Common myeloid progenitor, CD34-positive (primary cell): ENCODE results near the gene ZAR1.

Experiments
- CTCF ChIA-PET: fragments of 350-600 bp; sonication (Branson Sonifier 250); formaldehyde crosslinking; loops from one replicate; lab custom pipeline; 2021; ENCODE audit warnings: antibody characterized with exemption; lab: Charles Lee
- POLR2A ChIA-PET: fragments of 350-600 bp; sonication (Branson Sonifier 250); formaldehyde crosslinking; loops from one replicate; lab custom pipeline; 2021; ENCODE audit warnings: antibody characterized with exemption; lab: Charles Lee
- DNase-seq, 3 donors: peaks; one replicate each; pipeline versions ENCODE4 v3.0.0 to v3.0.0-alpha.2; 2013
- H3K27ac ChIP-seq, 2 experiments: 1 replicate in 1 of 2; 2 replicates in 1 of 2; pipeline ENCODE4 v1.7.0; 2013; ENCODE audit warnings: inconsistent platforms in 2 of 2, low read length in 2 of 2, mild to moderate bottlenecking in 2 of 2, low read depth in 1 of 2, moderate library complexity in 1 of 2; ENCODE audit not compliant: severe bottlenecking in 2 of 2, insufficient read depth in 1 of 2, poor library complexity in 1 of 2
- H3K27me3 ChIP-seq, 5 experiments: replicated peaks in 2 of 5; 1 replicate in 3 of 5; 2 replicates in 2 of 5; pipeline versions ENCODE4 v1.6.1 to v1.7.0; 2013; ENCODE audit warnings: low read length in 4 of 5, mild to moderate bottlenecking in 2 of 5, moderate library complexity in 2 of 5, inconsistent platforms in 1 of 5; ENCODE audit not compliant: insufficient read depth in 5 of 5, control insufficient read depth in 4 of 5
- H3K36me3 ChIP-seq, 4 experiments: 1 replicate in 2 of 4; 2 replicates in 2 of 4; pipeline versions ENCODE4 v1.6.1 to v1.7.0; 2013; ENCODE audit warnings: low read length in 3 of 4, control low read depth in 1 of 4, mild to moderate bottlenecking in 1 of 4; ENCODE audit not compliant: control insufficient read depth in 4 of 4, insufficient read depth in 4 of 4
- H3K4me1 ChIP-seq, 4 experiments: 1 replicate in 3 of 4; 2 replicates in 1 of 4; pipeline versions ENCODE4 v1.6.1 to v1.7.1; 2013; ENCODE audit warnings: low read length in 3 of 4, mild to moderate bottlenecking in 3 of 4, control low read depth in 1 of 4, inconsistent platforms in 1 of 4, moderate library complexity in 1 of 4; ENCODE audit not compliant: control insufficient read depth in 4 of 4, insufficient read depth in 4 of 4; ENCODE audit errors: control extremely low read depth in 1 of 4
- H3K4me3 ChIP-seq, 7 experiments: 1 replicate in 4 of 7; 2 replicates in 3 of 7; pipeline versions ENCODE4 v1.5.1 to v1.7.0; 2013; ENCODE audit warnings: mild to moderate bottlenecking in 7 of 7, low read length in 6 of 7, moderate library complexity in 6 of 7, inconsistent platforms in 2 of 7, low read depth in 2 of 7, control low read depth in 1 of 7; ENCODE audit not compliant: insufficient read depth in 4 of 7, control insufficient read depth in 1 of 7; ENCODE audit errors: extremely low read depth in 1 of 7
- H3K9me3 ChIP-seq, 5 experiments: 1 replicate in 4 of 5; 2 replicates in 1 of 5; pipeline versions ENCODE4 v1.6.1 to v1.7.1; 2013; ENCODE audit warnings: low read length in 4 of 5, mild to moderate bottlenecking in 2 of 5, inconsistent platforms in 1 of 5, low read depth in 1 of 5, moderate library complexity in 1 of 5; ENCODE audit not compliant: control insufficient read depth in 4 of 5, insufficient read depth in 2 of 5; ENCODE audit errors: control extremely low read depth in 1 of 5
- WGBS: methylation state at CpG from one replicate; pipeline ENCODE4 v1.1.5; 2013; ENCODE audit not compliant: insufficient coverage; 5-methylcytosine and 5-hydroxymethylcytosine counted together

The ZAR1 gene

DNA sequence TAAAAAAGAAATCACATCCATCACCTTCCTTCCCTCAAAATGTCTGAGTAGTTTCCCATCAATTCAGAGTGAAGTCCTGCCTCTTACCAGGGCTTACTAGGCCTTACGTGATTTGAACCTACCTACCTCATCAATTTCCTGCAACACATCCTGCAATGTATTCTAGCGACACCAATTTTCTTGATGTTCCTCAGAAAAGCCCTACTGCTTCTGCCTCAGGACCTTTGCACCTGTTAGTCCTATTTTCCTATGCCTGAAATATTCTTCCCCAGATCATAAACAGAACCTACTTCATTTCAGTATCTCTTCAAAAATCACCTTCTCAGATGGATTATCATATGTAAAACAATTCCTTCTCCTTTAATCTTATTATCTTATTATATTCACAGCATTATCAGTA, 52.8 kb downstream of the ZAR1 start:
- H3K36me3 ChIP-seq = peaks cover 27 to 61% (median 49%) of the 10 kb centered on the region in 4 experiments
- CTCF ChIA-PET = interaction anchor here (0.7 to 1.5 kb wide), 3 partner anchors 11 to 33 kb away, joined by 3 to 4 read pairs (median 4); no protein-coding TSS in a partner anchor
- H3K4me1 ChIP-seq = peaks cover 0 to 7% (median 3%) of the 10 kb centered on the region in 4 experiments

DNA sequence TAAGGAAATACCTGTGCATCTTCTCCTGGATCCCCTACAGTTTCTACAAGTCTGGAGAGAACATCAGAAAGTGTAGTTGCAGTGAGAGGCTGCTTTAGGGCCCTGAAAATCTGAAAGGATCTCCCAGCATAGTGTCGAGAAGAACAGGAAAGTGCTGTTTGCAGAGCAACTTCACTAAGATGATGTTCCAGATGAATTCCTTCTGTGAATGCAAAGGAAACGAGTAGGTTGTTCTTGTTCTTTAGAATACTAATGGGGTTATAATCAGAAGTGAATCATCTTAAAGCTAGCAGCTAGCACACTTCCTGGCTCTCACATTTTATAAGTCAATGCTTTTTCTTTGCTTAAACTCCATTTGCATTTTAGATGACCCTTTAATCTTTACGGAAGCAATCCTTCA, 53.7 kb downstream of the ZAR1 start:
- Histone ChIP-seq H3K9me3 (no peaks in the 10 kb centered on the region), H3K27ac (no peak overlapping the region), H3K4me1 (peaks cover 0 to 3% (median 0%) of the 10 kb centered on the region in 4 experiments), H3K27me3 (no peaks in the 10 kb centered on the region), H3K36me3 (peaks cover 27 to 66% (median 51%) of the 10 kb centered on the region in 4 experiments), H3K4me3 (no peak overlapping the region)
- no peak for DNase-seq
- 96% methylated on average over 2 of the region's 3 CpGs for WGBS
- ChIA-PET CTCF (interaction anchor here (1.3 kb wide), 1 partner anchor 12 kb away, joined by 4 read pairs; no protein-coding TSS in a partner anchor), POLR2A (no interaction called here)

More for the DNA sequence above, 52.8 kb downstream of the ZAR1 start:
- H3K27me3 ChIP-seq = no peaks in the 10 kb centered on the region
- no peaks in the 10 kb centered on the region for H3K9me3 ChIP-seq
- H3K27ac ChIP-seq = no peak overlapping the region
- 100% methylated on average over 2 of the region's 2 CpGs for WGBS
- H3K4me3 ChIP-seq = no peak overlapping the region
- no peak for DNase-seq
- POLR2A ChIA-PET = no interaction called here
